HL-60 (cell line): Measurements from ENCODE around the gene LRP1B.

Experiments used
- DNase-seq, 2 experiments: peaks; one replicate each; pipeline ENCODE4 v3.0.0-alpha.2; 2010 to 2020; ENCODE audit warnings: low read depth in 1 of 2, low spot score in 1 of 2
- H3K27ac ChIP-seq: fragments of 250-450 bp; sonication (Bioruptor Pico); replicated peaks from 2 replicates; pipeline ENCODE4 v1.5.1; 2020; ENCODE audit warnings: mild to moderate bottlenecking, moderate library complexity
- H3K27me3 ChIP-seq: fragments of 250-450 bp; sonication (Bioruptor Pico); 2 replicates; pipeline ENCODE4 v1.5.1; 2021; ENCODE audit warnings: mild to moderate bottlenecking, moderate library complexity; ENCODE audit not compliant: insufficient read depth, poor library complexity, severe bottlenecking
- H3K4me3 ChIP-seq: replicated peaks from 2 replicates; pipeline ENCODE4 v1.5.1; 2011; ENCODE audit warnings: mild to moderate bottlenecking, control low read depth, low read length; ENCODE audit not compliant: insufficient read depth
- CTCF ChIP-seq: IDR thresholded peaks from one replicate; pipeline ENCODE4 v1.5.1; 2011; ENCODE audit warnings: low read length, control low read depth, inconsistent platforms; ENCODE audit not compliant: insufficient read depth
- GABPA ChIP-seq: IDR thresholded peaks from 2 replicates; pipeline ENCODE4 v1.6.1; 2012; ENCODE audit warnings: low read depth
- POLR2AphosphoS5 ChIP-seq: IDR thresholded peaks from 2 replicates; pipeline ENCODE4 v1.6.1; 2012; ENCODE audit warnings: low read depth
- REST ChIP-seq: IDR thresholded peaks from 2 replicates; pipeline ENCODE4 v1.6.1; 2012; ENCODE audit warnings: low read depth; ENCODE audit not compliant: insufficient replicate concordance
- SPI1 ChIP-seq: IDR thresholded peaks from 2 replicates; pipeline ENCODE4 v1.6.1; 2012; ENCODE audit warnings: low read depth, mild to moderate bottlenecking, borderline replicate concordance

LRP1B gene

DNA sequence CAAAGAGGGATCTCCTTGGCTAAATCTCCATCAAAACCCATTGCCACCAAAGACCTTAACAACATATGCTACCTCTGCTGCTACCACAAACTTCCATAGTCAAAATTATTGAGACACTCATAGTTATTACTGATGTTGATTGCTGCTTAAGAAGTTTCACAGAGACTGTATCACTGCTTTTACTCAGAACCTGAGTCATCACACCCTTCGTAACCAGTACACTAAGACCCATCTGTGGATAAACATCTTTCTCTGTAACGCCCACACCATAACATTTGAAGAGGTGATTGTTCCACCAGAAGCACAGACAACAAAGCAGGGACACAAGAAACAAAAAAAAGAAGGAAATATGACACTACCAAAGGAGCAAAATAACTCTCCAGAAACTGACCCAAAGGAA, 1563.1 kb downstream of the LRP1B start:
- H3K27ac ChIP-seq: no peak overlapping the region

GRCh38 chr2:140565756-140566155, 1565.1 kb downstream of the LRP1B start:
- no peak overlapping the region for H3K27ac ChIP-seq
- no peaks in the 10 kb centered on the region for H3K27me3 ChIP-seq
- H3K4me3 ChIP-seq: no peak overlapping the region
- TF ChIP-seq SPI1 (no peak), REST (no peak), GABPA (no peak), CTCF (no peak), POLR2AphosphoS5 (no peak)
- DNase-seq: no peak

More for the DNA sequence above, 1563.1 kb downstream of the LRP1B start:
- Histone ChIP-seq H3K27me3 (no peaks in the 10 kb centered on the region), H3K4me3 (no peak overlapping the region)
- TF ChIP-seq REST (no peak), CTCF (no peak), POLR2AphosphoS5 (no peak), SPI1 (no peak), GABPA (no peak)
- DNase-seq: no peak

GRCh38 chr2:140555701-140556100, 1575.1 kb downstream of the LRP1B start:
- Histone ChIP-seq H3K27ac (no peak overlapping the region), H3K27me3 (no peaks in the 10 kb centered on the region), H3K4me3 (no peak overlapping the region)
- no peak for DNase-seq
- TF ChIP-seq SPI1 (no peak), CTCF (no peak), REST (no peak), POLR2AphosphoS5 (no peak), GABPA (no peak)
